Measurements from ENCODE around the gene LMTK3. TPM values are rescaled to one million over a fixed set of nuclear protein-coding genes. Genes with fewer than 3 reads are reported as not detected.
A peak's percentile ranks its signal among the peaks of the same experiment; 100 is the strongest.

LMTK3 gene
- total and polyA plus RNA-seq, 2 of the 13 experiments (the other 11 are each of a cell fraction or from before 2014, with no cell fraction given) = 0.18 to 0.29 TPM

DNA sequence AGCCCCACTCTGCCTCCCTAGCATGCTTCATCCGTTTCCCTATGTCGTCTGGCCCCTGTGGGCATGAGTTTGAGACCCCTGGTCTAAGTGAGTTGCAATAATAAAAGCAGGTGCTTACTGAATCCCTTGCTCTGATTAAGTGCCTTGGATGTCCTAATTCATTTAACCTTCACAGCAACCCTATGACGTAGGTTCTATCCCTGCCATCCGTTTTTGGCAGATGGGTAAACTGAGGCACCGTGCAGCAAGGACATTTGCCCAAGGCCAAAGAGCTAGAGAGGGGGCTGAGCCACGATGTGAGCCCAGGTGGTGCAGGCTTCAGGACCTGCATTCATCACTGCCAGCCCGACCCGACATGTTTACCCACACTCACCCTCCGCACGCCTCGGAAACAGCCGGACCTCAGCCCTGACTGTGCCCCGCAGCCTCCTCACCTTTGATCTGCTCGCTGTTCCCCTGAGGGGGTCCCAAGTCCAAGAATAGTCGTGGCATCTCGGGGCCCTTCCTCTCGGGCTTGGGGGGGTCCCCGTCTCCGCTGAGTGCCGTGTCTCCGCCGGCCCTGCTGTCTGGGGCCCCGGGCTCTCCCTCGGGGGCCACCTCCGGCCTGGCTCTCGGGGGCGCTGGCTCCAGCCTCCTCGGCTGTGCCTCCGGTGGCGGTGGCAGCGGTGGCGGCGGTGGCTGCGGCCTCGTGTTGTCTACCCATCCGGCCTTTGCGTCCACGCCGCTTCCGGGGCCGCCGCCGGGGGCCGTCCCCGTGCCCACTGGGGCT, 14.5 kb downstream of the LMTK3 start (continued):
- TF ChIP-seq, protein P1, sequence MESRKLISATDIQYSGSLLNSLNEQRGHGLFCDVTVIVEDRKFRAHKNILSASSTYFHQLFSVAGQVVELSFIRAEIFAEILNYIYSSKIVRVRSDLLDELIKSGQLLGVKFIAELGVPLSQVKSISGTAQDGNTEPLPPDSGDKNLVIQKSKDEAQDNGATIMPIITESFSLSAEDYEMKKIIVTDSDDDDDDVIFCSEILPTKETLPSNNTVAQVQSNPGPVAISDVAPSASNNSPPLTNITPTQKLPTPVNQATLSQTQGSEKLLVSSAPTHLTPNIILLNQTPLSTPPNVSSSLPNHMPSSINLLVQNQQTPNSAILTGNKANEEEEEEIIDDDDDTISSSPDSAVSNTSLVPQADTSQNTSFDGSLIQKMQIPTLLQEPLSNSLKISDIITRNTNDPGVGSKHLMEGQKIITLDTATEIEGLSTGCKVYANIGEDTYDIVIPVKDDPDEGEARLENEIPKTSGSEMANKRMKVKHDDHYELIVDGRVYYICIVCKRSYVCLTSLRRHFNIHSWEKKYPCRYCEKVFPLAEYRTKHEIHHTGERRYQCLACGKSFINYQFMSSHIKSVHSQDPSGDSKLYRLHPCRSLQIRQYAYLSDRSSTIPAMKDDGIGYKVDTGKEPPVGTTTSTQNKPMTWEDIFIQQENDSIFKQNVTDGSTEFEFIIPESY (CRISPR knock-in tag; IDR thresholded peaks at IDR 0.05) = peak; percentile 53; the same call in 1 of the 2 replicates
- TF ChIP-seq, protein P2, sequence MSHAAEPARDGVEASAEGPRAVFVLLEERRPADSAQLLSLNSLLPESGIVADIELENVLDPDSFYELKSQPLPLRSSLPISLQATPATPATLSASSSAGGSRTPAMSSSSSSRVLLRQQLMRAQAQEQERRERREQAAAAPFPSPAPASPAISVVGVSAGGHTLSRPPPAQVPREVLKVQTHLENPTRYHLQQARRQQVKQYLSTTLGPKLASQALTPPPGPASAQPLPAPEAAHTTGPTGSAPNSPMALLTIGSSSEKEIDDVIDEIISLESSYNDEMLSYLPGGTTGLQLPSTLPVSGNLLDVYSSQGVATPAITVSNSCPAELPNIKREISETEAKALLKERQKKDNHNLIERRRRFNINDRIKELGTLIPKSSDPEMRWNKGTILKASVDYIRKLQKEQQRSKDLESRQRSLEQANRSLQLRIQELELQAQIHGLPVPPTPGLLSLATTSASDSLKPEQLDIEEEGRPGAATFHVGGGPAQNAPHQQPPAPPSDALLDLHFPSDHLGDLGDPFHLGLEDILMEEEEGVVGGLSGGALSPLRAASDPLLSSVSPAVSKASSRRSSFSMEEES (CRISPR knock-in tag; IDR thresholded peaks at IDR 0.05) = 0 out of 2 replicates have a peak, but pooled peaks have one; percentile 28
- TF ChIP-seq, protein P3, sequence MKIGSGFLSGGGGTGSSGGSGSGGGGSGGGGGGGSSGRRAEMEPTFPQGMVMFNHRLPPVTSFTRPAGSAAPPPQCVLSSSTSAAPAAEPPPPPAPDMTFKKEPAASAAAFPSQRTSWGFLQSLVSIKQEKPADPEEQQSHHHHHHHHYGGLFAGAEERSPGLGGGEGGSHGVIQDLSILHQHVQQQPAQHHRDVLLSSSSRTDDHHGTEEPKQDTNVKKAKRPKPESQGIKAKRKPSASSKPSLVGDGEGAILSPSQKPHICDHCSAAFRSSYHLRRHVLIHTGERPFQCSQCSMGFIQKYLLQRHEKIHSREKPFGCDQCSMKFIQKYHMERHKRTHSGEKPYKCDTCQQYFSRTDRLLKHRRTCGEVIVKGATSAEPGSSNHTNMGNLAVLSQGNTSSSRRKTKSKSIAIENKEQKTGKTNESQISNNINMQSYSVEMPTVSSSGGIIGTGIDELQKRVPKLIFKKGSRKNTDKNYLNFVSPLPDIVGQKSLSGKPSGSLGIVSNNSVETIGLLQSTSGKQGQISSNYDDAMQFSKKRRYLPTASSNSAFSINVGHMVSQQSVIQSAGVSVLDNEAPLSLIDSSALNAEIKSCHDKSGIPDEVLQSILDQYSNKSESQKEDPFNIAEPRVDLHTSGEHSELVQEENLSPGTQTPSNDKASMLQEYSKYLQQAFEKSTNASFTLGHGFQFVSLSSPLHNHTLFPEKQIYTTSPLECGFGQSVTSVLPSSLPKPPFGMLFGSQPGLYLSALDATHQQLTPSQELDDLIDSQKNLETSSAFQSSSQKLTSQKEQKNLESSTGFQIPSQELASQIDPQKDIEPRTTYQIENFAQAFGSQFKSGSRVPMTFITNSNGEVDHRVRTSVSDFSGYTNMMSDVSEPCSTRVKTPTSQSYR (CRISPR knock-in tag; IDR thresholded peaks at IDR 0.05; ENCODE audit: borderline replicate concordance) = peak; percentile 11; the same call in 1 of the 2 replicates
- TF ChIP-seq EED (CRISPR knock-in tag; IDR thresholded peaks at IDR 0.05) (0 out of 2 replicates have a peak, but pooled peaks have one; percentile 24), NR2F1 (CRISPR knock-in tag; IDR thresholded peaks at IDR 0.05) (no peak), ZFP36L1 (CRISPR knock-in tag; IDR thresholded peaks at IDR 0.05) (no peak), ZBTB38 (CRISPR knock-in tag; IDR thresholded peaks at IDR 0.05) (peak; percentile 45; the same call in 1 of the 2 replicates), SRSF4 (IDR thresholded peaks at IDR 0.05; ENCODE audit: low read depth, low read length, poor library complexity, severe bottlenecking) (no peak), KDM5B (CRISPR knock-in tag; IDR thresholded peaks at IDR 0.05; ENCODE audit: borderline replicate concordance) (no peak), ATAD3A (CRISPR knock-in tag; IDR thresholded peaks at IDR 0.05) (no peak), RCOR2 (CRISPR knock-in tag; IDR thresholded peaks at IDR 0.05) (no peak), KLF12 (CRISPR knock-in tag; IDR thresholded peaks at IDR 0.05; ENCODE audit: borderline replicate concordance) (no peak), ZBTB7B (CRISPR knock-in tag; IDR thresholded peaks at IDR 0.05) (no peak), SETDB1 (CRISPR knock-in tag; IDR thresholded peaks at IDR 0.05; ENCODE audit: borderline replicate concordance) (no peak), SATB2 (CRISPR knock-in tag; IDR thresholded peaks at IDR 0.05) (no peak), ZNF768 (CRISPR knock-in tag; IDR thresholded peaks at IDR 0.05) (peak; percentile 56; the same call in 1 of the 2 replicates), MEF2D (CRISPR knock-in tag; IDR thresholded peaks at IDR 0.05) (peak; percentile 41; the same call in 1 of the 2 replicates), POLR2G (IDR thresholded peaks at IDR 0.05; ENCODE audit: low read depth, low read length) (no peak), MYC (CRISPR knock-in tag; IDR thresholded peaks at IDR 0.05; ENCODE audit: borderline replicate concordance) (peak; percentile 40; the same call in 1 of the 2 replicates), SALL1 (CRISPR knock-in tag; IDR thresholded peaks at IDR 0.05) (peak; percentile 39; the same call in 1 of the 2 replicates), KAT8 (CRISPR knock-in tag; IDR thresholded peaks at IDR 0.05) (0 out of 2 replicates have a peak, but pooled peaks have one; percentile 30)
- TF ChIP-seq, protein P4, sequence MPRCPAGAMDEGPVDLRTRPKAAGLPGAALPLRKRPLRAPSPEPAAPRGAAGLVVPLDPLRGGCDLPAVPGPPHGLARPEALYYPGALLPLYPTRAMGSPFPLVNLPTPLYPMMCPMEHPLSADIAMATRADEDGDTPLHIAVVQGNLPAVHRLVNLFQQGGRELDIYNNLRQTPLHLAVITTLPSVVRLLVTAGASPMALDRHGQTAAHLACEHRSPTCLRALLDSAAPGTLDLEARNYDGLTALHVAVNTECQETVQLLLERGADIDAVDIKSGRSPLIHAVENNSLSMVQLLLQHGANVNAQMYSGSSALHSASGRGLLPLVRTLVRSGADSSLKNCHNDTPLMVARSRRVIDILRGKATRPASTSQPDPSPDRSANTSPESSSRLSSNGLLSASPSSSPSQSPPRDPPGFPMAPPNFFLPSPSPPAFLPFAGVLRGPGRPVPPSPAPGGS (CRISPR knock-in tag; IDR thresholded peaks at IDR 0.05) = no peak

All from HepG2 (cell line).